Measurements from ENCODE around the gene AKR7A2.

AKR7A2 gene

GRCh38 chr1:19342894-19343616, 31.1 kb upstream of the AKR7A2 start:
- no peak for DNase-seq

DNA sequence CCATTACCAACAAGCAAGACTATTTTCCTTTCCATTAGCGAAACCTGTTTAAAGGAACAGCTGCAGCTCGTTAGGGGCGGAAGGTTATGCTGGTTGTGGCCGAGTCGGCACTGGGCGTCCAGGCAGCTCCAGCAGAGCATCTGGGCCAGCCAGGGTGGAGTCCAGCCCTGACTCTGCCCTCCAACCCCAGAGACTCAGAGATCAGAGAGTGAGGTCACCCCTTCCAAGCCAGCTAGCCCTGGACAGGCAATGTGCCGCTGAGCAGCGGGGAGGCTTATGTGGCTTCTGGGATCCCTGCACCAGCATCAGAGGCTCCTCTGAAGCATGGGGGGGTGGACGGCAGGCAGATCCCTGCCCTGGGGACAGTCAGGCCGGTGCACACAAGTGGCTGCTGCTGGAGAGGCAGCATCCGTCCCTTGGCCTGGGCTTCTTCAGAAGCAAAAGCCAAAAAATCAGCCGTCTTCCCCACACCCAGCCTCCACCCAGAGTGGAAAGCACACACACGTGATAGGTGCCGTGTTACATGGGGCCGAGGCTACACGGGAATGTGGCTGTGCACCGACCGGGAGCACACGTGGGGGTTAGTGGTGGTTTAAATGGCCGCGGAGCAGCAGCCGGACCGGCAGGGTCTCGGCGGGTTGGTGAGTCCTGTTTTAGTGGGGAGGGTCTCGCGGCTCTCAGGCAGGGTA, 30.3 kb upstream of the AKR7A2 start:
- DNase-seq, result no peak

DNA sequence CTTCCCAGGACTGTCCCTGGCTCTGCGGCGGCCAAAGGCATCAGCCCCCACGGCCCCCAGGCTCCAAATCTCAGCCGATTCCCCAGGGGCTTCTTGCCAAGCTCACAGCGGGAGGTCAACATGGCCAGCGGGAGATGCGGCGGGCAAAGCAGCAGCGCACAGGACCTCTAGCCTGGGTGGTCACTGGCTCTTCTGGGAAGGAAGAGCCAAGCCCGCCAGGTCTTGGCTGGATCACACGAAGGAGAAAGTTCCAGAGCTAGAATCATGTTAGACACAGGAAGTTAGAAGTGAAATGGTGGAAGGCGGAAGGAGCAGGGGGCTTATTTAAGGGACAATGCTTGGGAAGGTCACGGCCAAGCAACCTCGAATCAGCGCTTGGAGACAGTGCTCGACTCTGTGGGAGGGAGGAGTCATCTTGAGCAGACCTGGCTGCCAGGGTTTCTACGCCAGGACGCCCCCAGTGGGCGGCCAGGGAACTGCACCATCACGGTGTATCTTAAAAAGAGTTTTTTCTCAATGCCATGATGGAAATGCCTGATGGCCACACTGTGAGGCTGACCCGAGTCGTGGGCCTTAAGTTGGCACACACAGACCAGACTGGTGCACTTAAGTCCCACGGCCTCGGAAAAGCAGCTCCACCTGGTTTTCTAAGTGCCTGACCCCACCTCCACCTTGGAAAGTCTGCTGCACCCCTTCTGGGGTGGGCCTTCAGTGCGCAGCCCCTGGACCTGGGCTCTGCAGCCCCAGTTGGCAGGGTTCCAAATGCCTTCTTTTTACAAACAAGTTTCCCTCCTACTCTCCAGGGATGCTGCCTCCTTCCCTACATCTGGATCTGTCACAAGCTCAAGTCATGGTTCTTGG, 29.5 kb upstream of the AKR7A2 start:
- DNase-seq, result peak; percentile 43

GRCh38 chr1:19340387-19340937, 28.5 kb upstream of the AKR7A2 start:
- no peak for DNase-seq

- DNase-seq, result no peak
Measured at GRCh38 chr1:19339214-19339861, 27.4 kb upstream of the AKR7A2 start.

DNA sequence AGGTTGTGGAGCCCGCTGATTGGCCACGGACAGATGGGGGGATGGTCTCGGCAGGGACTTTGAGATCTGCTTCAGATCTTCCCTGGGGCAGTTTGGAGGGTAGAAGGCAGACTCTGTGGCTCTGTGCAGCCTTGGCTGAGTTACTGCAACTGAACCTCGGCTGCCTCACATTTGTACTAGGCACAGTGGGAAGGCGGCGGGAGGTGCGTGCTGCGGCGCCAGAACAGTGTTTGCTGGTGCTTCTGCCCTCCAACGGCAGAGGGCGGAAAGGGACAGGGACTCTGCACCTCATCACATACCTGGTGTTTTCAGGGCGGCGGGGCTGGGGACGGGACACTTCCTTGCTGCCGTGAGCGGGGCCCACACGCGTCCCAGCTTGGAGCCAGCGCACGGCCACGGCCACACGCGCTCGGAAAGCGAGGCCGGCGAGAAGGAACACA, 26.4 kb upstream of the AKR7A2 start:
- DNase-seq, result no peak

DNA sequence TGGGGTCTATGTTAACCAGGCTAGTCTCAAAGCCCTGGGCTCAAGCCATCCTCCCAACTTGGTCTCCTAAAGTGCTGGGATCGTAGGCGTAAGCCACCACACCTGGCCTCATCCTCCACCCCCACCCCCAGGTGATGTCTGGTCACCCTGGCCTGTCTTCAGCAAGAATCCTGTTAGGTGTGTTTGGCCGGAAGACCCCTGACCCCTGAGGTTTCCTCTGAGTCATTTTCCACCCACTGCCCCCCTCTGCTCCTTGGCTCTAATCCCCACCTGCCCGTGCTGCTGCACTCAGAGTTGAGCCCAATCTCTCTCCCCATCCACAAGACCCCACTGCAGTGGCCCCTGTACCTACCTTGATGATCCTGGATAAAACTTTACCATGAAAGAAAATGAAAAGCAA, 25.3 kb upstream of the AKR7A2 start:
- no peak for DNase-seq

- DNase-seq, result peak; percentile 42
Measured at GRCh38 chr1:19336543-19336942, 24.6 kb upstream of the AKR7A2 start.

- DNase-seq, result no peak
Measured at GRCh38 chr1:19333587-19334354, 21.8 kb upstream of the AKR7A2 start.

DNA sequence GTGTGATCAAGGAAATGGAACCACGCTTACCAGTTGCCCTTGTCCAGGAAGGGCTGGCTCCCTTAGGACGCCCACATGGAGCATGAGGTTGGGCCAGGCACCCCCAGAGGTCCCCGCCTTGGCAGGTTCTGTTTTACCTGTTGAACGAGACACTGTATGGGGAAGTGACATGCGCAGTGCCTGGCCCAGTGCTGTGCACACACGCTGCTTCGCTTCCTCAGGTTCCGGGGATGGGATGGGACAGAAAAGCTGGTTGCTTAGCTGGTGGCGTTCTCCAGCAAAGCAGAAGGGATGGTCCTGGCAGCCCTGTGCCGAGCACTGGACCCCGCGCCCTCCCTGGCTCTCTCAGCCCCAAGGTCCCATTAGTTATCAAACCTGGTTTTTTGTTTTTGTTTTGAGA, 20.9 kb upstream of the AKR7A2 start:
- no peak for DNase-seq

- DNase-seq, result no peak
Measured at GRCh38 chr1:19331262-19331878, 19.4 kb upstream of the AKR7A2 start.

DNA sequence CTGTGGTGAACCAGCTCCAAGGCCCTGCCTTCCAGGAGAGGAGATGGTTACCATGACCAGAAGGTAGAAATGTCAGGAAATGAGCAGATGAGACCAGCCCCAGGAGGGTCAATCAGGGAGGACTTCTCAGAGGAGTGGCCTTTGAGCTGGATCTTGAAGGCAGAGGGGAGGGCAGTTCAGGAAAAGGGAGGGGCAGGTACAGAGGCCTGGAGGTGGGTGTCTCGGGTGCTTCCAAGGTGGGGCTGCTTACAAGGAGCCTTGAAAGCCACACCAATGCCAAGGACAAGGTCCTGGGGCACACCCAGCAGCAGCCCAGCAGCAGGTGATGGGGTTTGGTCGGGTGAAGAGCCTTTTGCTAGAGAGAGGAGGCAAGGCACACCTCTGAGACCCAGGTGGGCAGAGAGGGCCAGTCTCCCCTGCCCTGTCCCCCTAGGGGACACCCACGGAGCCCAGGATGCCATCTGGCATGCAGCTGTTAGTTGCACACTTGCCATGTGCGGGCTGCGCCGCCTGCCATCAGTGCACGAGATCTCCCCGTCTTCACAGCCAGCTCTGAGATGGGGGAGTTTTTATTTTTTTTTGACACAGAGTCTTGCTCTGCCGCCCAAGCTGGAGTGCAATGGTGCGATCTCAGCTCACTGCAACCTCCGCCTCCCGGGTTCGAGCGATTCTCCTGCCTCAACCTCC, 18.6 kb upstream of the AKR7A2 start:
- no peak for DNase-seq

GRCh38 chr1:19329611-19330010, 17.7 kb upstream of the AKR7A2 start:
- no peak for DNase-seq

DNA sequence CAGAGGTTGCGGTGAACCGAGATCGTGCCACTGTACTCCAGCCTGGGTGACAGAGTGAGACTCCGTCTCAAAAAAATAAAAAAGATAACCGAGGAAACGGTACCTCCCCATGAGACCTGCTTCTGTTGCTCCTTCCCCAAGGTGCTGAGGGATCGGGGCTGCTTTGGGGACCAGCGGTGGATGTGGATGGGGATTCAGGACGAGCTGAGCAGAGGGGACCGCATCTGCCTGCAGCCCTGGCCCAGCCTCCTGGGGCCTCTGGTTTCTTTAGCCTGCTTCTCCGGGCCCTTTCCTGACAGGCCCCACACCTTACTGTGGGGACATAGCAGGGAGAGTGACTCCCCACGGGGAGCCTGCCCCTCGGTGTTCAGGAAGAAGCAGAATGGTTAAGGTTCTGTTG, 17.2 kb upstream of the AKR7A2 start:
- no peak for DNase-seq

- no peak for DNase-seq
Measured at GRCh38 chr1:19328486-19328885, 16.5 kb upstream of the AKR7A2 start.

- no peak for DNase-seq
Measured at GRCh38 chr1:19327736-19328135, 15.8 kb upstream of the AKR7A2 start.

DNA sequence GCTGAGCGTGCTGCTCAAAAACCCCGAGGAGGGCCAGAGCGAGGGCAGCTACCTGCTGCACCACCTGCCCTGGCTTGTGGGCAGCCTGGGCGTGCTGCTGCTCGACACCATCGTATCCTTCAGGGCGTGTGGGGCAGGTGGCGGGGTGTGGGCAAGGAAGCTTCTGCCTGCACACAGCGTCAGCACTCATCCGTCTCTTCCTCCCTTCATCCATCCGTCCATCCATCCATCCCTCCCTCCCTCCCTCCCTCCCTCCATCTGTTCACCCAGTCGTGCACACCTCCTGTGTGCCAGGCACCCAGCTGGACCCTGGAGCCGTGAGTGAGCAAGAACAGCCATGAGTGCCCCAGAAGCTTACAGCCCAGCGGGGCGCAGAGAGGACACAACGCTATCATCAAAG, 15.4 kb upstream of the AKR7A2 start:
- DNase-seq, result no peak

DNA sequence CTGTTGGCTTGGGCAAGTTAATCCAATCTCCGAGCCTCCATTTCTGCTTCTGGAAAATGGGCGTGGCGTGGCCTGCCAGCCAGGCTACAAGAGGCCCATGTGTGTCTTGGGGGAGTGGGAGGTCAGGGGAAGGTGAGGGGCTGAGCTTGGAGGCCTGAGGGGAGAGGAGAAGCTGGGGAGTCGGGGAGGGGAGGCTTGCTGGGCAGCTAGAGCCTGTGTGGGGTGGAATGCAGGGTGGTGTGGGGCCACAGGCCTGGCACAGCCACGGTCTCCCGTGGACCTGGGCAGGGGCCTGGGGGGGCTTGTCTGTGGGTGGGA, 14.8 kb upstream of the AKR7A2 start:
- no peak for DNase-seq

DNA sequence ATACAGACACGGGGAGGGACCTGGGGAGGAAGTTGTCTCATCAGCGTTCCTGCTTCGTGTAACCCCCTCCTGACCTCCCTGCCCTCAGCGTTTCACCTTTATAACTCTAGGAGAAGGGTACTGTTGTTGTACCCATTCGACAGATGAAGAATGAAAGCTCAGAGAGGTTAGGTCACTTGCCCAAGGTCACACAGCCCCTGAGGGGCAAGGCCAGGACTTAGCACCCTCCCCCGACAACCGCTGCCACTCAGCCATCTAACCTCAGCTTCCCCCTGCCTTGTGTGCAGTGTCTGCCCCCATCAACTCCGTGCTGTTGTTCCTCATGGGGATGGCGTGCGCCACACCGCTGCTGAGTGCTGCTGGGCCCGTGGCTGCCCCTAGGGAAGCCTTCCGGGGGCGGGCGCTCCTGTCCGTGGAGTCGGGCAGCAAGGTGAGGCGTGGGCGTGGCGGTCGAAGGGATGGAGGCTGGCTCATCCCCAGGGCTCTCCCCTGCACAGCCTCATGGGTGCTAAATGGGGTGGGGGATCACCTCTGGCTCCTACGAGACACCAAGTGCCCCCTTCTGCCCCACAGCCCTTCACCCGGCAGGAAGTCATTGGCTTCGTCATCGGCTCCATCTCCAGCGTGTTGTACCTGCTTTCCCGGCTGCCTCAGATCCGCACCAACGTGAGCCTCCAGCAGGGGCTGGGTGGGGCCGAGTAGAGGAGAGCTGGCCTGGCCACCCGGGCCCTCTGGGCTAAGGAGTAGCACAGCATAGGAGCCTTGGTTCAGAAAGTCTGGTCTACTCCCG, 14.2 kb upstream of the AKR7A2 start:
- no peak for DNase-seq

GRCh38 chr1:19325368-19325957, 13.5 kb upstream of the AKR7A2 start:
- DNase-seq, result no peak

Measured in kidney glomerular epithelial cell (primary cell).